NCI-H2171 (cell line): ENCODE results near the gene LRRIQ1.

ENCODE experiments used
- DNase-seq: peaks from one replicate; lab custom pipeline; 2025; lab: John Stamatoyannopoulos, UW

LRRIQ1 gene

GRCh38 chr12:85280165-85280983, 244.2 kb downstream of the LRRIQ1 start, which contains the start of gene ALX1:
Gene ALX1, plus strand, starts transcription at chr12:85280220. Its CDS starts 42 bp downstream, at chr12:85280262.
- peak; percentile 12 for DNase-seq

- no peak for DNase-seq
These were observed 245.0 kb downstream of the LRRIQ1 start for GRCh38 chr12:85280984-85281630.

GRCh38 chr12:85281636-85282312, 245.6 kb downstream of the LRRIQ1 start:
- no peak for DNase-seq

GRCh38 chr12:85283560-85283959, 247.4 kb downstream of the LRRIQ1 start:
- no peak for DNase-seq
